Neural progenitor cell (in vitro differentiated cells): ENCODE measurements around the gene TEKT2. TPM values are rescaled to one million over a fixed set of nuclear protein-coding genes. Genes with fewer than 3 reads are reported as not detected.

ENCODE experiments used
- DNase-seq: peaks from one replicate; pipeline ENCODE4 v3.0.0-alpha.2; 2016; ENCODE audit warnings: low spot score
- H2AFZ ChIP-seq: fragments of 200-600 bp; sonication (generic); replicated peaks from 2 replicates; pipeline ENCODE4 v1.6.1; 2016; ENCODE audit warnings: antibody characterized with exemption
- H3F3A ChIP-seq: fragments of 200-600 bp; sonication (generic); 2 replicates; pipeline ENCODE4 v1.6.1; 2016; ENCODE audit warnings: antibody characterized with exemption, low read depth
- H3K27ac ChIP-seq: fragments of 200-600 bp; sonication (generic); 2 replicates; pipeline ENCODE4 v1.5.1; 2016; ENCODE audit warnings: mild to moderate bottlenecking
- H3K27me3 ChIP-seq: fragments of 200-600 bp; sonication (generic); 2 replicates; pipeline ENCODE4 v1.6.1; 2016; ENCODE audit warnings: mild to moderate bottlenecking, moderate library complexity
- H3K36me3 ChIP-seq: fragments of 200-600 bp; sonication (generic); 2 replicates; pipeline ENCODE4 v1.5.1; 2016
- H3K4me1 ChIP-seq: fragments of 200-600 bp; sonication (generic); 2 replicates; pipeline ENCODE4 v1.6.1; 2016; ENCODE audit warnings: mixed run types
- H3K4me2 ChIP-seq: fragments of 200-600 bp; sonication (generic); 2 replicates; pipeline ENCODE4 v1.6.1; 2016
- H3K4me3 ChIP-seq: fragments of 200-600 bp; sonication (generic); 2 replicates; pipeline ENCODE4 v1.5.1; 2016
- H3K79me2 ChIP-seq: fragments of 200-600 bp; sonication (generic); 2 replicates; pipeline ENCODE4 v1.6.1; 2016; ENCODE audit warnings: low read depth
- H3K9ac ChIP-seq: fragments of 200-600 bp; sonication (generic); 2 replicates; pipeline ENCODE4 v1.6.1; 2016
- H3K9me3 ChIP-seq: fragments of 200-600 bp; sonication (generic); 2 replicates; pipeline ENCODE4 v1.5.1; 2016; ENCODE audit warnings: low read depth
- H4K20me1 ChIP-seq: fragments of 200-600 bp; sonication (generic); 2 replicates; pipeline ENCODE4 v1.6.1; 2016; ENCODE audit warnings: low read depth
- H3K27ac Mint-ChIP-seq: 3 replicates; pipeline ENCODE4 v1.8.0; 2021; ENCODE audit warnings: mixed read lengths
- H3K27me3 Mint-ChIP-seq: 2 replicates; pipeline ENCODE4 v1.8.0; 2022; ENCODE audit warnings: low read depth, mild to moderate bottlenecking, inconsistent platforms, moderate library complexity, mixed read lengths; ENCODE audit not compliant: insufficient read depth
- H3K36me3 Mint-ChIP-seq: 3 replicates; pipeline ENCODE4 v1.8.0; 2021; ENCODE audit warnings: mixed read lengths
- H3K4me1 Mint-ChIP-seq: 3 replicates; pipeline ENCODE4 v1.8.0; 2021; ENCODE audit warnings: mixed read lengths
- H3K4me3 Mint-ChIP-seq: 3 replicates; pipeline ENCODE4 v1.8.0; 2021; ENCODE audit warnings: mild to moderate bottlenecking, moderate library complexity, mixed read lengths
- H3K9me3 Mint-ChIP-seq: 3 replicates; pipeline ENCODE4 v1.8.0; 2020; ENCODE audit warnings: mixed read lengths
- EZH2 ChIP-seq: fragments of 200-600 bp; sonication (generic); IDR thresholded peaks from 2 replicates; pipeline ENCODE4 v1.6.1; 2017; ENCODE audit warnings: antibody characterized with exemption, mild to moderate bottlenecking, moderate library complexity
- EZH2phosphoT487 ChIP-seq: fragments of 200-600 bp; sonication (generic); IDR thresholded peaks from 2 replicates; pipeline ENCODE4 v1.6.1; 2017; ENCODE audit warnings: antibody characterized with exemption
- total RNA-seq: library from RNA; depleted of rRNA; stranded (reverse); fragments of >200 nt; gene quantifications from 2 replicates; pipeline ENCODE4 v1.2.3, GENCODE V29; 2015; ENCODE audit warnings: low replicate concordance
- TF ChIP-seq, protein P1 (sequence below): fragments of 200-600 bp; sonication (generic); IDR thresholded peaks from 2 replicates; pipeline ENCODE4 v1.5.1; 2017; ENCODE audit warnings: antibody characterized with exemption, mild to moderate bottlenecking

TEKT2 gene
- total RNA-seq, 1 donor from 2014 or later, result 2.7 TPM

DNA sequence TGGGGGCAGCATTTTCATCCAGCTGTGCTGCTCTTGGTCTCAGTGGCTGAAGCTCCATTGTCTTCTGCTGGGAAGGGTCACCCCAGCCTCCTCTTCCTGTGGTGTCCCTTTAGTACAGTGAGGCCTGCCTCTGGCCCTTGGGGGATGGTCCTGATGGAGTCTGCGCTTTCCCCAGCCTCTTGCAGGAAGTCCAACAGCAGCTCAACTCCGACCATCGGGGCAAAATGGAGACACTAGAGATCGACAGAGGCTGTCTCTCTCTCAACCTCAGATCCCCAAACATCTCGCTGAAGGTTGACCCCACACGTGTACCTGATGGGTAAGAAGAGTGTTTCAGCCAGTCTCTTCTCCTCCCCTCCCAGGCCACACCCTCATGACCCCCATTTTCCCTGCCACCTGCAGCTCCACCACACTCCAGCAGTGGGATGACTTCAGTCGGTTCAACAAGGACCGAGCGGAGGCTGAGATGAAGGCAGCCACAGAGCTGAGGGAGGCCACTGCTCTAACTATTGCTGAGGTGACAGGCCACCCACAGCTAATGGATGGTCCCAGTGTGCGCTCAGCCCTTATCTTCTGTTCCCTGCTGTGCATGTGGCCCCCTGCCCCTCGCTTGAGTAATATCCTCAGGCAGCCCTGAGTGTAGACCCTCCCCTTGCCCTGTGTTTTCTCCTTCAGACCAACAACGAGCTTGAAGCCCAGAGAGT lies 2.8 kb downstream of the TEKT2 start:
- Histone ChIP-seq H3K4me1 (peaks cover 11% of the 10 kb centered on the region), H3K4me2 (no peak overlapping the region), H2AFZ (no peak overlapping the region), H3K9ac (no peak overlapping the region), H4K20me1 (peaks cover 10% of the 10 kb centered on the region), H3K79me2 (peaks cover 22% of the 10 kb centered on the region), H3K4me3 (no peak overlapping the region), H3K36me3 (no peaks in the 10 kb centered on the region), H3K27me3 (no peaks in the 10 kb centered on the region), H3K9me3 (no peaks in the 10 kb centered on the region), H3K27ac (no peak overlapping the region), H3F3A (peaks cover 13% of the 10 kb centered on the region)
- TF ChIP-seq EZH2phosphoT487 (no peak), EZH2 (no peak)
- TF ChIP-seq, protein P1, sequence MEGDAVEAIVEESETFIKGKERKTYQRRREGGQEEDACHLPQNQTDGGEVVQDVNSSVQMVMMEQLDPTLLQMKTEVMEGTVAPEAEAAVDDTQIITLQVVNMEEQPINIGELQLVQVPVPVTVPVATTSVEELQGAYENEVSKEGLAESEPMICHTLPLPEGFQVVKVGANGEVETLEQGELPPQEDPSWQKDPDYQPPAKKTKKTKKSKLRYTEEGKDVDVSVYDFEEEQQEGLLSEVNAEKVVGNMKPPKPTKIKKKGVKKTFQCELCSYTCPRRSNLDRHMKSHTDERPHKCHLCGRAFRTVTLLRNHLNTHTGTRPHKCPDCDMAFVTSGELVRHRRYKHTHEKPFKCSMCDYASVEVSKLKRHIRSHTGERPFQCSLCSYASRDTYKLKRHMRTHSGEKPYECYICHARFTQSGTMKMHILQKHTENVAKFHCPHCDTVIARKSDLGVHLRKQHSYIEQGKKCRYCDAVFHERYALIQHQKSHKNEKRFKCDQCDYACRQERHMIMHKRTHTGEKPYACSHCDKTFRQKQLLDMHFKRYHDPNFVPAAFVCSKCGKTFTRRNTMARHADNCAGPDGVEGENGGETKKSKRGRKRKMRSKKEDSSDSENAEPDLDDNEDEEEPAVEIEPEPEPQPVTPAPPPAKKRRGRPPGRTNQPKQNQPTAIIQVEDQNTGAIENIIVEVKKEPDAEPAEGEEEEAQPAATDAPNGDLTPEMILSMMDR, result no peak
- Mint-ChIP-seq H3K4me1 (peaks cover 45% of the 10 kb centered on the region), H3K27me3 (peaks cover 8% of the 10 kb centered on the region), H3K36me3 (peaks cover 13% of the 10 kb centered on the region), H3K27ac (peak overlapping the region; percentile 90), H3K9me3 (peaks cover 2% of the 10 kb centered on the region), H3K4me3 (peak overlapping the region; percentile 72)
- DNase-seq, result no peak

DNA sequence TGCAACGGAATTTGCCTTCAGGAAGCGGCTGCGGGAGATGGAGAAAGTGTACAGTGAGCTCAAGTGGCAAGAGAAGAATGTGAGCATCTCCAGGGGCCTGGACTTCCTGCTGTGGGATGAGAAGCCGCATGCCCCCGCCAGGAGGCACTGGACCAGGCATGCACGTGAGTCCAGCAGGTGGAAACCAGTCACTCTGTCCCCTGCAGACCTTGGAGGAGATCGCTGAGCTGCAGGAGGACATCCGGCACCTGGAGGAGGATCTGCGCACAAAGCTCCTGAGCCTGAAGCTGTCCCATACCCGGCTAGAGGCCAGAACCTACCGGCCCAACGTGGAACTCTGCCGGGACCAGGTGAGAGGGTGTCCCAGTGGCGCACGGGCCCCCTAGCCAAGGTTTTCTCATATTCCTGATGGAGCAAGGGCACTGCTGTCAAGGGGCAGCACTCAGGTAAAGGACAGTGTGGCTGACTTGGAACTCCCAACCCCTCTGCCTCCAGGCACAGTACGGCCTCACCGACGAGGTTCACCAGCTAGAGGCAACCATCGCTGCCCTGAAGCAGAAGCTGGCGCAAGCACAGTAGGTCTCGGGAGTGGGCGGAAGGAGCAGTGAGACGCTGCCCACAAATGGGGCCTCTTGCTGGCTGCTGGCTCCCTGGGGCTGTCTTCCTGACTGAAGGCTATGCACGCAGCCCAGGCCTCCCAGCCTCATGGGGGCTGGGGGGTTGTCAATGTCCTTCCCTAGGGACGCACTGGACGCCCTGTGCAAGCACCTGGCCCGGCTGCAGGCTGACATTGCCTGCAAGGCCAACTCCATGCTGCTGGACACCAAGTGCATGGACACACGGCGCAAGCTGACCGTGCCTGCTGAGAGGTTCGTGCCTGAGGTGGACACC lies 3.6 kb downstream of the TEKT2 start:
- no peak overlapping the region for H3K4me2 ChIP-seq

DNA sequence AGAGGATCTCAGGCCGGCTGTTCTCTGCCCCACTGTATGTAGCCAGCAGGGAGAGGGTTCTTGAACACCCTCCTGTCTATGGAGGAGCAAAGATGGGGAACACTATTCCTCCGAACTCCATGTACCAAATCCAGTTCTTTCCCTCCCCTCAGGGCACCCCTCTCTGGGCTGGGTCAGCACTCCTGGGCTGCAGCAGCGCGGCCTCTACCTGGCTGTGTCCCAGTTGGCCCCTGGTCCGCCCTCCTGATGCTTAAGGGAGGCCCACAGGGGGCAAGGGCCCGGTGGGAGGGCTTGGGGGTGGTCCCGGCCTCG lies 4.3 kb downstream of the TEKT2 start:
- H3K79me2 ChIP-seq, result peaks cover 22% of the 10 kb centered on the region
- H3K4me2 ChIP-seq, result peak overlapping the region; percentile 56
- no peak overlapping the region for H3K9ac ChIP-seq
- H3K9me3 ChIP-seq, result no peaks in the 10 kb centered on the region
- no peak for DNase-seq
- peaks cover 40% of the 10 kb centered on the region for H3K4me1 Mint-ChIP-seq
- no peaks in the 10 kb centered on the region for H3K36me3 ChIP-seq
- H3K27me3 ChIP-seq, result no peaks in the 10 kb centered on the region
- peaks cover 10% of the 10 kb centered on the region for H3F3A ChIP-seq
- TF ChIP-seq, protein P1, result no peak
- no peak for TF ChIP-seq EZH2
- TF ChIP-seq EZH2phosphoT487, result no peak
- H2AFZ ChIP-seq, result peak overlapping the region; percentile 53
- H3K4me3 ChIP-seq, result peak overlapping the region; percentile 78
- H3K36me3 Mint-ChIP-seq, result peaks cover 18% of the 10 kb centered on the region
- H3K4me3 Mint-ChIP-seq, result peak overlapping the region; percentile 70
- peaks cover 11% of the 10 kb centered on the region for H3K4me1 ChIP-seq
- H3K27ac Mint-ChIP-seq, result no peak overlapping the region
- no peak overlapping the region for H3K27ac ChIP-seq
- H4K20me1 ChIP-seq, result peaks cover 10% of the 10 kb centered on the region
- peaks cover 2% of the 10 kb centered on the region for H3K9me3 Mint-ChIP-seq
- H3K27me3 Mint-ChIP-seq, result peaks cover 8% of the 10 kb centered on the region

More for the DNA sequence above, 3.6 kb downstream of the TEKT2 start:
- Histone ChIP-seq H3K36me3 (no peaks in the 10 kb centered on the region), H3K4me3 (no peak overlapping the region), H3K27ac (no peak overlapping the region), H3K79me2 (peaks cover 22% of the 10 kb centered on the region), H3K9me3 (no peaks in the 10 kb centered on the region), H3K27me3 (no peaks in the 10 kb centered on the region), H3F3A (peaks cover 12% of the 10 kb centered on the region), H4K20me1 (peaks cover 10% of the 10 kb centered on the region), H2AFZ (no peak overlapping the region), H3K9ac (no peak overlapping the region), H3K4me1 (peaks cover 11% of the 10 kb centered on the region)
- Mint-ChIP-seq H3K4me1 (peaks cover 44% of the 10 kb centered on the region), H3K27ac (peak overlapping the region; percentile 90), H3K27me3 (peaks cover 8% of the 10 kb centered on the region), H3K9me3 (peaks cover 2% of the 10 kb centered on the region), H3K36me3 (peaks cover 17% of the 10 kb centered on the region), H3K4me3 (peak overlapping the region; percentile 72)
- no peak for DNase-seq
- TF ChIP-seq, protein P1, result no peak
- no peak for TF ChIP-seq EZH2
- no peak for TF ChIP-seq EZH2phosphoT487
